HG03460 (cell line): Measurements from ENCODE around the gene EIF5.
A peak's percentile ranks its signal among the peaks of the same experiment; 100 is the strongest.

ENCODE experiments used
- ATAC-seq: cut with Tn5 transposase; IDR thresholded peaks from one replicate; pipeline ENCODE4 v1.9.1; 2021; ENCODE audit not compliant: unreplicated experiment

EIF5 gene

GRCh38 chr14:103308717-103309616 lies 25.1 kb upstream of the EIF5 start:
- no peak for ATAC-seq

DNA sequence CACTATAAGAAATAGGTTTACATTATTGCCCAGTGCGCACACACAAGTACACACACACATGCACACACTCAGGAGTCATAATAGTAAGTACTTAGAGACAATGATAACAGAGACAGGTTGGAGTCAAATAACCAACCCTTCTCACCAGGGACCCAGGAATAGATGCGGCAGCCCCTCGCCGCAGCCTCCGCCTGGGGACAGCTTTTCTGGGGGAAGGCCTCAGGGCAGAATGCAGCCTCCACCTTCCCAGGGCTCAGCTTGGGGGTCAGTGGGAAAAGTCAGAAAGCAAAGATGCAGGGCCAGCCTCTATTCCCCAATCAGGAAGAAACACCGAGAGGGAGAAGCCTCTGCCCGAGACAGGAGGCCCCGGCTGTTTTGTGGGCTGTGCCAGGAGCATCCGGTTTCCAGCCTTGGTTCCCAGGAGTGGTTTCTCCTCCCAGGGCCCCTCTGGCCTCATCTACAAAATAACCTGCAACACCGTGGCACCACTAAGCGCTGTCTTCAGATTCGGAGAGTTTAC lies 23.4 kb upstream of the EIF5 start:
- no peak for ATAC-seq

GRCh38 chr14:103311171-103311997 lies 22.7 kb upstream of the EIF5 start:
- ATAC-seq: no peak

DNA sequence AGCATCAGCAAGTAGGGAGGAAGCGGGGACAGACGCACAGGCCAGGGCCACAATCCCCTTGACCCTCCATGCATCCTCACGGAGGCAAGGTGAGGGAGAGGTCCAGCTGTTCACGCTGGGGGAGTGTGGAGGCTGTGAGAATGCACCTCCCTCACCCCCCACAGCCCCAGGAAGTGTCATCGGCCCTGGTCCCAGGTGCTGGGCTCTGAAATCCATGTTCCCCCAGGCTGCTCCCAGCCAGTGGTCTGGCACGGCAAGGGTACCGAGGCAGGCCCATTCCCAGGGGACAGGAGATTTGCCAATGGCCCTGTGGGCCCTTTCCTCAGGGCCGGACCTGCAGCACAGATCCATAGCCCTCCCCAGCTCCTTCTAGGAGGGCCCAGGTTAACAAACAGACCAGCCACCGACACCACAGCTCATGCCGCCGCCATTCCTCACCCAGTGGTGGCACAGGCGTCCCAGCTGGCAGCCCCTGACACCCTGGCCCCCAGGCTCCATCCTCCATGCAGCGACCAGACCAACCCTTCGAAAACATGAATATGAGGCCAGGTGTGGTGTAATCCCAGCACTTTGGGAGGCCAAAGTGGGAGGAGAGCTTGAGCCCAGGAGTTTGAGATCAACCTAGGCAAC lies 21.9 kb upstream of the EIF5 start:
- ATAC-seq: no peak

DNA sequence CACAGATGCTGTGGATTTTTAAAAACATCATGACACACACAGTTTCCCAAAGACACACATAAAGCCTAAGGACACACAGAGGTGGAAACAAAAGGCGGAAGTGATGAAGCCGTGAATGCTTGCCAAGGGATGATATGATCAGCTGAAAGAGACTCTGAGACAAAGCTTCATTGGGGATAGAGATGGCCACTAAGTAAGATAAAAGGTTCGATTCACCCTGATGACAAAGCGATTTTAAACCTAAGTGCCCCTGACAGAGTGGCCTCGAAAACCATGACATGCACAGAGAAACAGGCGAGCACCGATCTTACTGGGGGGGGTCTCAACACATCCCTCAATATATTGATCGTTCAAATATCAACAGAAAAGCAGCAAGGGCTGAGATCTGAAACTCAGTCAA lies 20.3 kb upstream of the EIF5 start:
- ATAC-seq: no peak

- ATAC-seq: no peak
These were observed 19.4 kb upstream of the EIF5 start for GRCh38 chr14:103314496-103315277.

DNA sequence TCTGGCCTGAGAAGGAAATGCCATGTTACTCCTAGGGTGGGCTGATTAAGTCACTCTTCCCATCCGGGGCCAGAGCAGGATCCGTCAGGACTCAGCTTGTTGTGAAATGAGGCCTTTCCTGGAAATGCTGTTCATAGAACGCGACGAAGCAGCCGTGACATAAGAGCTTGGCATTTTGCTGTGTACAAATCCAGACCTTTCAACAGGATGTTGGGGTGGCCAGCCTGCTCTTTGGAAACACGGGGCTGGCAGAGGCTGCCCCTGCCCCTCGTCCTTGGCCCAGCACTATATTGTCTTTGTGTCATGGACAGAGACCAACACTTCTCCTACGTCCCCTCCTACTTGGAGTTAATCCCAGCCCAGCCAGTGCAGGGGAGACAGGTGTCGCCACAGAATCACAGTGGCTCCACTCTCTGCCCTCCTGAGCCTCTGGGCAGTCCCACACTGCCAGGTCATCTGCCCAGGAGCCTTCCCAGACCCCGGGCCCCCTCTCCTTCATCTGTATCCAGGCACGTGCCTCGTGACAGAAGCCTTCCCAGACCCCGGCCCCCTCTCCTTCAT lies 18.6 kb upstream of the EIF5 start:
- no peak for ATAC-seq

DNA sequence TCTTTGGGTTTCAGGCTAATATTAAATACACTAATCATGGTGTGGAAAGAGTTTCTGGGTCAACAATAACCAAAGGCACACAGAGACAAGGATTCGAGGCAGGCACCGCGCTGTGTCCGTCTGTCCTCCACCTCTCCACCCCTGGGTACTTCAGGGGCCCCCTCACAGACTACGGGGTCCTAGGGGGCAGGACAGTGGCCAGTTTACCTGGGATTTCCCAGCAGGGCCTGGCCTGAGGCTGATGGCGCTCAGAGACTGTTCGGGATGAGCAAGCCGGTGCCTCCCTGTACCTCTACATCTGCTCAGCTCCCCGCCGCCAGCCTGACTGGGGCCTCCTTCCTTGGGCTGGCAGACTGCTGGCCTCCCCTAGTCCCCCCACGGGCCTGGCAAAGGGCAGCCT lies 18.1 kb upstream of the EIF5 start:
- no peak for ATAC-seq

DNA sequence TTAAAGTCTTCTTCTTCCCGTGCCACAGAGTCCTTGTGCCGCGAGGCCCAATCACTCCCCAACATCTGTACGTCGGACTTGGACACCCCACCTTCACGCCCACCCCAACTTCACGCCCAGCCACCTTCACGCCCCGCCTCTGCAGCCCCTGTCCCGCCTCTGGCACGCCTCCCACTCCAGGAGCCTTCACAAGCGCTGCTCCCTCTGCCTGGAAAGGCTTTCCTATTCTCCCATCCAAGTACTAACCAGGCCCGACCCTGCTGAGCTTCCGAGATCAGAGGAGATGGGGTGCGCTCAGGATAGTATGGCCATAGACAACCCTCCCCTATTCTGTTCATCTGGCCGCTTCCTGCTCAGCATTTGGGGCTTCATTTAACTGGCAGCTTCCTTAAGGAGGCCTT lies 17.3 kb upstream of the EIF5 start:
- no peak for ATAC-seq

DNA sequence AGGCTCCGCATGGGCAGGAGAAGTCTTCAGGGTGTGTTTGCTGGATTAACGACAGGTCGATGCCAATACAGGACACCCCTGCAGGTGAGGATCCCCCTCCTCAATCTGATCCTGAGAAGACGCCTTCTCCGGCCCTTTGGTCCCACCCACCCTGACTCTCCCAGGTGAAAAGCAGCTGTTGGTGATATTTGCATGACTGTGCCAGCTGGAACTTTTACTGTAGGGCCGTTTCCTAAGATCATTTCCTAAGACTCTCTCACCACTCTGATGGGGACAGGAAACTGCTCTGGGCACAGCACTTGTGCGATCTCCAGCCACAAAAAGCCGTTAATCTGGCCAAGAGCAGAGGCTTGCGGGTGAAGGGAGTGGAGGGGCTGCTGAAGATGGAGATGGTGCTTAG lies 16.8 kb upstream of the EIF5 start:
- no peak for ATAC-seq

GRCh38 chr14:103317976-103318580 lies 16.0 kb upstream of the EIF5 start:
- no peak for ATAC-seq

GRCh38 chr14:103318750-103319419 lies 15.2 kb upstream of the EIF5 start:
- ATAC-seq: peak; percentile 41

DNA sequence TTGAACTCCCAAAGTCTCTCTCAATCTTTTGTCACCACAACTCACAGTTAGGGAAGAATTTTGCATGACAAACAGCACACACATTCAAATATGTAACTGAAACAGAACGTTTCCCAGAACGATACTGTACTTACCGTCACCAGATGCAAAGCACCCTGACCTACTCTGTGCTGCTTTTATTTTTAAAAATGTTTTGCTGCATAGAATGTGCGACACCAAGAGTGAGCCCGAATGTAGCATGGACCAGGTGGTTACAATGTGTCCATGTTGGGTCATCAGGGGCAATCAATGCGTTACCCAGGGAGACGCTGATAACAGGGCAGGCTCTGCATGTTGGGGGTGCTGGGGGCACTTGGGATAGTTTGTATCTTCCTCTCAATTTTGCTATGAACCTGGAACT lies 14.6 kb upstream of the EIF5 start:
- peak; percentile 54 for ATAC-seq

GRCh38 chr14:103326078-103326477 lies 8.0 kb upstream of the EIF5 start:
- ATAC-seq: no peak

GRCh38 chr14:103328941-103329340 lies 5.1 kb upstream of the EIF5 start:
- no peak for ATAC-seq

GRCh38 chr14:103329401-103330347 lies 4.4 kb upstream of the EIF5 start:
- no peak for ATAC-seq

- no peak for ATAC-seq
These were observed 3.5 kb upstream of the EIF5 start for GRCh38 chr14:103330536-103330935.
